WERI-Rb-1 (cell line): ENCODE measurements around the gene FHOD3.
A peak's percentile ranks its signal among the peaks of the same experiment; 100 is the strongest.

ENCODE experiments used
- DNase-seq: peaks from one replicate; pipeline ENCODE4 v3.0.0-alpha.2; 2020
- H3K27ac ChIP-seq: fragments of 250-450 bp; sonication (Bioruptor Pico); 2 replicates; pipeline ENCODE4 v1.5.1; 2020; ENCODE audit warnings: mild to moderate bottlenecking, moderate library complexity
- H3K27me3 ChIP-seq: fragments of 250-450 bp; sonication (Bioruptor Pico); 2 replicates; pipeline ENCODE4 v1.5.1; 2021; ENCODE audit warnings: mild to moderate bottlenecking, low read depth, moderate library complexity; ENCODE audit not compliant: insufficient read depth, severe bottlenecking
- H3K36me3 ChIP-seq: fragments of 250-450 bp; sonication (Bioruptor Pico); 2 replicates; pipeline ENCODE4 v1.5.1; 2020; ENCODE audit warnings: mild to moderate bottlenecking, moderate library complexity
- H3K4me3 ChIP-seq: 2 replicates; pipeline ENCODE4 v1.5.1; 2011; ENCODE audit warnings: low read depth, mild to moderate bottlenecking, control low read depth, low read length
- H3K9me3 ChIP-seq: fragments of 250-450 bp; sonication (Bioruptor Pico); 2 replicates; pipeline ENCODE4 v1.5.1; 2021; ENCODE audit warnings: mild to moderate bottlenecking, moderate library complexity; ENCODE audit not compliant: severe bottlenecking
- TF ChIP-seq, protein P1 (sequence below): IDR thresholded peaks from 2 replicates; pipeline ENCODE4 v1.5.1; 2011; ENCODE audit warnings: low read depth, mild to moderate bottlenecking, control low read depth, inconsistent platforms, low read length

The FHOD3 gene

DNA sequence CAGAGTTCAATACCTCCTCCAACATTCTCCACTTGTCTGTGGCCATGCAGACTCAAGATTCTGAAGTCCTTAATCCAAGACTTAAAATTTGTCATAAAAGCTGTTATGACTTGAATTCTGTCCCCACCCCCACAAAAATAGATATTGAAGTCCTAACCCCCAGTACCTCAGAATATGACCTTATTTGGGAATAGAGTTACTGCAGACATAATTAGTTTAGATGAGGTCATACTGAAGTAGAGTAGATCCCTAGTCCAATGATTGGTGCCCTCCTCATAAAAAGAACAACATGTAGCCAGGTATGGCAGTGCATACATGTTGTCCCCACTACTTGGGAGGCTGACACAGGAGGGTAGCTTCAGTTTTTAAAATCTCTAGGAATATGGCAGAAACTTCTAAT, 522.1 kb downstream of the FHOD3 start:
- Histone ChIP-seq H3K9me3 (no peaks in the 10 kb centered on the region), H3K27ac (no peak overlapping the region), H3K27me3 (no peaks in the 10 kb centered on the region), H3K4me3 (no peak overlapping the region), H3K36me3 (peaks cover 24% of the 10 kb centered on the region)
- TF ChIP-seq, protein P1, sequence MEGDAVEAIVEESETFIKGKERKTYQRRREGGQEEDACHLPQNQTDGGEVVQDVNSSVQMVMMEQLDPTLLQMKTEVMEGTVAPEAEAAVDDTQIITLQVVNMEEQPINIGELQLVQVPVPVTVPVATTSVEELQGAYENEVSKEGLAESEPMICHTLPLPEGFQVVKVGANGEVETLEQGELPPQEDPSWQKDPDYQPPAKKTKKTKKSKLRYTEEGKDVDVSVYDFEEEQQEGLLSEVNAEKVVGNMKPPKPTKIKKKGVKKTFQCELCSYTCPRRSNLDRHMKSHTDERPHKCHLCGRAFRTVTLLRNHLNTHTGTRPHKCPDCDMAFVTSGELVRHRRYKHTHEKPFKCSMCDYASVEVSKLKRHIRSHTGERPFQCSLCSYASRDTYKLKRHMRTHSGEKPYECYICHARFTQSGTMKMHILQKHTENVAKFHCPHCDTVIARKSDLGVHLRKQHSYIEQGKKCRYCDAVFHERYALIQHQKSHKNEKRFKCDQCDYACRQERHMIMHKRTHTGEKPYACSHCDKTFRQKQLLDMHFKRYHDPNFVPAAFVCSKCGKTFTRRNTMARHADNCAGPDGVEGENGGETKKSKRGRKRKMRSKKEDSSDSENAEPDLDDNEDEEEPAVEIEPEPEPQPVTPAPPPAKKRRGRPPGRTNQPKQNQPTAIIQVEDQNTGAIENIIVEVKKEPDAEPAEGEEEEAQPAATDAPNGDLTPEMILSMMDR: no peak
- DNase-seq: no peak

DNA sequence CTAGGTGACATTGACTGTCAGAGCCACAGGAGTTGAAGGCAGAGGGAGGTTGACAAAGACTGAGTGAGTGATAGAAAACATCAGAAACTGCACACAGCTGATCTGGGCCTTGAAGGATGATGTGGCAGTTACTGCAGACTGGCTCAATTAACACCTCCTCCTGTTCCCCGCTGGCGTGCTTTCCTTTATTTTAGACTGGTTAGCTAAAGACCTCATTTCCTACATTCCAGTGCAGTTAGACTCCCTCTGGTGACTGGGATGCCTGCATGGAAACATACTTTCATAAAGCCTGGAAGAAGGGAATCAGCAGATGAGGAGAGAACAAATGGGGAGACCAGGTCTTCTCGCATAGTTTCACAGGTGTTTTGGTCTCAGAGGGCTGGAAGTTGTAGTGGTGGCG, 524.2 kb downstream of the FHOD3 start:
- TF ChIP-seq, protein P1: no peak
- DNase-seq: no peak
- H3K36me3 ChIP-seq: peaks cover 20% of the 10 kb centered on the region
- no peak overlapping the region for H3K27ac ChIP-seq
- no peaks in the 10 kb centered on the region for H3K27me3 ChIP-seq
- H3K9me3 ChIP-seq: no peaks in the 10 kb centered on the region
- no peak overlapping the region for H3K4me3 ChIP-seq

DNA sequence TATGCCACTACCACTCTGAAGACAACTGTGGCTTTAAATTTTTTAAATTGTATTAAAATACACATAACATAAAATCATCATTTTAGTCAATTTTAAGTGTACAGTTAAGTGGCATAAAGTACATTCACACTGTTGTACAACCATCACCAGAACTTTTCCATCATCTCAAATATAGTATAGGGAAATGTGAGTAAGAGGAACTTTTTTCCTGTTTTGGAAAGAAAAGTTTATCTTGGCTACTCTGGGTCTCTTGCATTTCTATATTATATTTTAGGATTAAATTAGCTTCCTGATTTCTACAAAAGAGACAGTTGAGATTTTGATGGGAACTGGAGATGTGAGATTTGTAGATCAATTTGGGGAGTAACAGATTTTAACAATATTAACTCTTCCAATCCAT, 528.0 kb downstream of the FHOD3 start:
- no peaks in the 10 kb centered on the region for H3K27me3 ChIP-seq
- no peak for DNase-seq
- H3K9me3 ChIP-seq: no peaks in the 10 kb centered on the region
- no peak overlapping the region for H3K4me3 ChIP-seq
- no peak overlapping the region for H3K27ac ChIP-seq
- H3K36me3 ChIP-seq: peaks cover 14% of the 10 kb centered on the region
- TF ChIP-seq, protein P1: no peak

DNA sequence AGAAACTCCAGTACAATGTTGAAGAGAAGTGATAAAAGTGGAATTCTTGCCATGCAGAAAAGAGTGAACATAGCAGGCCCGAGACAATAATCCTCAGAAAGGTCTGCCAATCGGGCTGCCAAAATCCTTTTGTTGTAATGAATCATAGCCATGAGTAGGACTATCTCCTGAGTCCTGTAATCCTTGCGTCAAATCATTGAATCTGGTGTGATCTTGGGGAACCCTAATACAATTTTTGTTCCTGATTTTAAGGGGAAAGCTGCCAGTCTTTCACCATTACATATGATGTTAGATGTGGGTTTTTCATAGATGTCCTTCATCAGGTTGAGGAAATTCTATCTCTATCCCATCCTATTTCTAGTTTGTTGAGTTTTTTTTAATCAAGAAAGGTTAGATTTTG, 529.0 kb downstream of the FHOD3 start:
- no peak for DNase-seq
- H3K27ac ChIP-seq: no peak overlapping the region
- H3K4me3 ChIP-seq: no peak overlapping the region
- no peaks in the 10 kb centered on the region for H3K27me3 ChIP-seq
- H3K36me3 ChIP-seq: peaks cover 14% of the 10 kb centered on the region
- H3K9me3 ChIP-seq: no peaks in the 10 kb centered on the region
- TF ChIP-seq, protein P1: no peak

DNA sequence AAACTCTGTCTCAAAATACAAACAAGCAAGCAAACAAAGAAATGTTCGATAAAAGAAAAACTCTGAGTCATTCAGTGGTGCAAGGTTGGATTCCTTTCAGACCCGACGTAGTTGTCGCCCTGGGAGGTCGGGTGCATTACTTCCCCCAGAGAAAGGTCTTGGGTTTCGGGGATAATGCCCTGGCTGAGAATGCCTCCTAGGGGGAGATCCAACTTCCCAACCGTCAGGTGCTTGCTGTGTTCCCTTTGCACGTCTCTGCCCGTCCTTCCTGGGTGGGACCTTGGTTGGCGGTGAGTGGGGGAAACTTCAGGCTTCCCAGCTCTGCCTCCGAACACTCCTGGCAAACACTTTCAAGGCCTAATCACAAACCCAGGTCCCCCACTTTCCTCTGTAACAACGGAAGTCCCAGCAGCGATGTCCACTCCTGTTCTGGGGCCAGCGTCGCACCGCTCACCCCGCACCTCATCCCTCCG, 530.7 kb downstream of the FHOD3 start:
- H3K4me3 ChIP-seq: peak overlapping the region; percentile 89
- H3K36me3 ChIP-seq: peaks cover 9% of the 10 kb centered on the region
- no peaks in the 10 kb centered on the region for H3K27me3 ChIP-seq
- no peaks in the 10 kb centered on the region for H3K9me3 ChIP-seq
- TF ChIP-seq, protein P1: no peak
- peak overlapping the region; percentile 69 for H3K27ac ChIP-seq
- no peak for DNase-seq

DNA sequence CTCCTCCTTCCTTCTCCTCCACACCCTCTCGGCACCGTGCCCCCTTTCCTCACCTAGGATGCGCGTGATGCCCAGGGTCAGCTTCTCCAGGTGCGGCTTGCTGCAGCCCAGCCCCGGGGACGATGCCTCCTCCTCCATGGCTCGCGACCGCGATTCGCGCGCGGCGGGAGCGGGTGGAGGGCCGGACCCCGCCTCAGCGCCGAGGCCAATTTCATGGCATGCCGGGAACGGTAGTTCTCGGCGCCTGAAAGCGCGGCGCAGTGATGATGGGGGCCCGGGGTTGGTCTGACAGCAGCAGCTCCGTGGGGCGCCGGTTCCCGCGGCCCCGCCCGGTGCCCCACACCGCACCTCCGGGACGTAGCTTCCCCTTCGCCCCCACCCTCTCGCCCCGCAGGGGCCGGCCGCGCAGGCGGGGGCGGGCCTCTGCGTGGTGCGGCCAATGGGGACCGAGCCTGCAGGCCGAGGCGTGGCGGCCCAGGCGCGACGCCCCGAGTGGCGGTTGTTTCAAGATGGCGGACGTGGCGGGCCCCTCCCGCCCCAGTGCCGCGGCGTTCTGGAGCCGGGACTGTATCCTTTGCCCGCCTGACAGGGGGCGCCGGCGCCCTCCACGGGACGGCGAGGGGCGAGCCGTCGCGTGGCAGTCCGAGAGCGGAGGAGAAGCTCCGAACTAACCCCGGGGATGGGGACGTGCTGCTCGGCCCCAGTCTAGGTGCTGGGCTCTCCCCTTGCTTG, 531.3 kb downstream of the FHOD3 start, which contains the start of the genes KIAA1328 and TPGS2:
TSS of gene KIAA1328 (plus strand) at position 498 of the 732 bp plus-strand sequence. CDS start at position 510, 12 bp downstream.
TSS of gene TPGS2 (minus strand) at position 373 of the 732 bp plus-strand sequence. CDS start at position 138, 235 bp downstream.
- DNase-seq: peak; percentile 87
- no peaks in the 10 kb centered on the region for H3K27me3 ChIP-seq
- H3K27ac ChIP-seq: peak within 1 kb of the TSS; percentile 69
- H3K36me3 ChIP-seq: peaks cover 9% of the 10 kb centered on the region; the same call in 1 of the 2 replicates
- H3K4me3 ChIP-seq: peak within 1 kb of the TSS; percentile 89
- TF ChIP-seq, protein P1: peak; percentile 55; the same call in 1 of the 2 replicates
- H3K9me3 ChIP-seq: no peaks in the 10 kb centered on the region
